ENCODE data around the gene RBMS2.
A peak's percentile ranks its signal among the peaks of the same experiment; 100 is the strongest.
"Not testable (repeated sequence)": the region's sequence is repeated elsewhere in the genome, so short reads cannot be mapped to it uniquely, and the experiment has no call there.

Gene RBMS2

DNA sequence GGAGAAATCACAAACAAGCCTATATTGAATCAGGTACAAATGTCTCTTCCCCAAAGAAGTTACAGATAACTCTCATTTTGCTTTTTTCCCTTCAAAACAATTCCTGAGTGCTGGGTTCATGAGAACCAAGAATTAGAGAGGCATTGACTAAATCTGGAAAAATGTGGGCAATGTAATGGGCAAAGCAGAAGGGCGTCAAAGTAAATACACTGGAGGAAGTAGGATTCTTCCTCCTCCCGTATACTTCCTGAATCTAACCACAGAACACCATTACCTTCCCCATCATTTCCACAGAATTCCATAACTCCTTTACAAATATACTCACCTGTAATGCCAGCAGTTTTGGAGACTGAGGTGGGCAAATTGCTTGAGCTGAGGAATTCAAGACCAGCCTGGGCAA lies 3.0 kb upstream of the RBMS2 start:
- DNase-seq (ENCODE audit: low spot score) = no peak

DNA sequence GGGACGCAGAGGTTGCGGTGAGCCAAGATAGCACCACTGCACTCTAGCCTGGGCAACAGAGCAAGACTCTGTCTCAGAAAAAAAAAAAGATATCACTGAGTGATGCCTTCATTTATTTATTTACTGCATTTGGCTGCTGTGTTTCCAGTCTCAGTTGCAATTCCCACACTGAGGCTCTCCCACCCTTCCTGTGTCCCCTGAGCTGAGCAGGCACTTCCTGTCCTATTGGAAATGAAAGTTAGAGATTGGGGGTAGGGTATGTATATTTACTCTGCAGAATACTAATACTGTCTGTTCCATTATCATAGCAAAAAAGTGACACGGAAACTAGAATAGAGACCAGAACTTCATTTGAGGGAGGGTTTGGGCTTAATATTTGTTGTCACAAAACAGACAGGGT lies 1.6 kb upstream of the RBMS2 start:
- no peak for DNase-seq (ENCODE audit: low spot score)

DNA sequence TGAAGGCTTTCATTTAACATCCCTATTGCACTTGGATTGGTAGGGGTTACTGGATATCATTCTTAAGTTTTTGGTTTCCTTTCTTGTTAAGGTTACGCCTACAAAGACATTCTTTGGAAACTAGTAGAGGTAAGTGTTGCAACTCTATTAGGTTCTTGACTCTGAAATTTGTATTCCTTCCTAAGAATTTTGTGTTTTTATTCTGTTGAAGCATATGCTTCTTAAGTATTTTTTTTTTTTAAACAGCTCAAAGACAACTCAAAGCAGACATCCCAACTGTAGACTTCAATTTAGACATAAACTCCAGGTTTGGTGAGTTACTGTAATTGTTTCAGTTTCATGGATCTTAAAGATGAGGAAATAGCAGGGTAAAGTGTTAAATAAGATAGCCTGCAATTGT lies 1.1 kb upstream of the RBMS2 start:
- DNase-seq (ENCODE audit: low spot score) = no peak

- no peak for DNase-seq (ENCODE audit: low spot score)
Observed at GRCh38 chr12:56521209-56521589, 421 bp upstream of the RBMS2 start.

DNA sequence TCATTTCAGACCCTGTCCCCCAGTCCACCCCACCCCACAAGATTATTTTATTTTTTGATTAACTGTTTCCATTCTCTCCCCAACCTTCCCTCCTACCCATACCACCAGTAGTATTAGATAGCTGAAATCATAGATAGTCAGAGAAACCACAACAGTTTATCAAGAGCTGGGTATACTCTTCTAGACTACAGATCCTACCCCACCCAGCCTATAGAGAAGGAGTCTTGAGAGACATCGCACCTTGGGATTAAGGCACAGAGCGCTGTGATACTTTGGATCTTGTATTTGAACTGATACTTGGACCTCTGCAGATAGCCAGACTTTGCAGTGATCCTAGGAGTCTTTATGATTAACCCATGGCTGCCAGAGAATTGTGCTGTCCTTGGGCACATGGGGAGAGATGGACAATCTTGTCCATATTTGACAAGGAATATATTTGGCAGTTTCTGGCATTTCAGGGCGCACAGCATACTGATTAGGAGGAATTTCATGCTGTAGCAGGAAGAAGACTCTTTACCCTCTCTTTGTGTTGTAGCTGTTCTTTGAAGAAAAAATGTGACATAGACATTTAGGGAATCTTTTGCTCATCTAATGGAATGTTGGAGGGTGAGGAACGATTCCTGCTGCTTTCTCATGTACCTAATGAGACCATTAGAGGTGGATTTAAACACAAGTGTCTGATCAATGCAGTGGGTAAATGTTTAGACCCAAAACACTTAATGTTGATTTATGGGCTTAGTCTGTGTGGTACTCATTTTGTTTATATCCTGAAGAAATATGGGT lies 982 bp downstream of the RBMS2 start:
- DNase-seq (ENCODE audit: low spot score) = peak; percentile 20

GRCh38 chr12:56528846-56529245 lies 7.2 kb downstream of the RBMS2 start:
- no peak for DNase-seq (ENCODE audit: low spot score)

DNA sequence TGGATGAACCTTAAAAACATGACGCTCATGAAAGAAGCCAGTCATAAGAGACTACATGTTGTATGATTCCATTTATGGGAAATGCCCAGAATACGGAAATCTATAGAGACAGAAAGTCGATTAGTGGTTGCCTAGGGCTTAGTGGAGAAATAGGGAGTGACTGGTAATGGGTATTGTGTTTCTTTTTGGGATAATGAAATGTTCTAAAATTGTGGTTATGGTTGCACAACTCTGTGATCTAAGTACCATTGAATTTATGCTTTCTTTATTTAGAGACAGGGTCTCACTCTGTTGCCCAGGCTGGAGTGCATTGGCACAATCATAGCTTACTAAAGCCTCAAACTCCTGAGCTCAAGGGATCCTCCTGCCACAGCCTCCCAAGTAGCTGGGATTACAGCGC lies 8.0 kb downstream of the RBMS2 start:
- DNase-seq (ENCODE audit: low spot score) = no peak

- no peak for DNase-seq (ENCODE audit: low spot score)
Observed at GRCh38 chr12:56530390-56531055, 8.9 kb downstream of the RBMS2 start.

- no peak for DNase-seq (ENCODE audit: low spot score)
Observed at GRCh38 chr12:56537546-56537945, 15.9 kb downstream of the RBMS2 start.

GRCh38 chr12:56541631-56542030 lies 20.0 kb downstream of the RBMS2 start:
- DNase-seq (ENCODE audit: low spot score) = no peak

DNA sequence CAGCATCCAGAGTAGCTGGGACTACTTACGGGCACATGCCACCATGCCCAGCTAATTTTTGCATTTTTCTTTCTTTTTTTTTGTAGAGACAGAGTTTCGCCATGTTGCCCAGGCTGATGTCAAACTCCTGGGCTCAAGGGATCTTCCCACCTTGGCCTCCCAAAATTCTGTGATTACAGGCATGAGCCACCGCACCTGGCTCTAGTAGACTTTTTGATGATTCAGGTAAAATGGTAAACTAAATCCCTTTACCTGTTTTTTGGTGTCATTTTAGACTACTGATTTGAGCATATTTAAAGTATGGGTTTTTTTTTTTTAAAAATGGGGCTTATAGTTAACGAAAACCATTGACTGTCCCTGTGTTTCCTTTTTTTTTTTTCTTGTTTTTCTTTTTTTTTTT lies 20.5 kb downstream of the RBMS2 start:
- DNase-seq (ENCODE audit: low spot score) = no peak

- DNase-seq (ENCODE audit: low spot score) = no peak
Observed at GRCh38 chr12:56545023-56545604, 23.5 kb downstream of the RBMS2 start.

DNA sequence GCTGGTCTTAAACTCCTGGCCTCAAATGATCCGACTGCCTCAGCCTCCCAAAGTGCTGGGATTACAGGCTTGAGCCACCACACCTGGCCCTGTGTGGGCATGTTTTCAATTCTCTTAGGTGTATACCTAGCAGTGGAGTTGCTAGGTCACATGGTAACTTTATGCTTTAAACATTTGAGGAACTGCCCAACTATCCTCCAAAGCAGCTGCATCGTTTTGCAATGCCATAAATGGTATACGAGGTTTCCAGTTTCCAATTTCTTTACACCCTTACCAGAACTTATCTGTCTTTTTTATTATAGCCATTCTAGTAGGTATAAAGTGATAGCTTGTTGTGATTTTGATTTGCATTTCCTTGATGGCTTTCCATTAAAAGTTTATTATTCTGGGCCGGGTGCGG lies 25.1 kb downstream of the RBMS2 start:
- DNase-seq (ENCODE audit: low spot score) = no peak

GRCh38 chr12:56551070-56551469 lies 29.4 kb downstream of the RBMS2 start:
- no peak for DNase-seq (ENCODE audit: low spot score)

DNA sequence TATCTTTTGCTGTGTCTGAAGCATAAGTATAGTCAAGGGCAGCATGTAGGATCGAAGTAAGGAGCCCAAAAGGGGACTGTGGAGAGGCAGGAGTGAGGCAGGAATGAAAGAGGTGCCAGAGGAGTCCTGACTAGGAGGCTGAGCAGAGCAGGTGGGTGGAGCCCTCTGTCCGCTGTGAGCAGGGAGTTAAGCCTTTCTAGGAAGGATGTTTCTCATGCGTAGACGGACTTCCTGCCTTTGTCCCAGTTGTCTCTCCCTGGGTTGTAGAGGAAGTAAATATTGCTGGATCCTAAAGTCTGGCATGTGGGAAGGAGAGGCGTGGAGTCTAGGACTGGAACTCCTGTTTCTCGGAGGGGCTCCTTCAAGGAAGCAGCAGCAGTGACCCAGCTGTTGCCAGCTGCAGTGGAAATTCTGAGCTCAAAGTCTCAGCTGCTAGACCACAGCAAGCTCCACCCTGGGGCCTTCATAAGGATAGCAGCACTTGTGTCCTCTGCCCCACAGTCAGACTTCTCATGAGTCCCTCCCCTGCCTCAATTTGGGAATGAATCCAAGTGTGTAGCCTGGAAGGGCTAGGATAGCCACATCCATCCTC lies 44.0 kb downstream of the RBMS2 start:
- DNase-seq (ENCODE audit: low spot score) = peak; percentile 35

DNA sequence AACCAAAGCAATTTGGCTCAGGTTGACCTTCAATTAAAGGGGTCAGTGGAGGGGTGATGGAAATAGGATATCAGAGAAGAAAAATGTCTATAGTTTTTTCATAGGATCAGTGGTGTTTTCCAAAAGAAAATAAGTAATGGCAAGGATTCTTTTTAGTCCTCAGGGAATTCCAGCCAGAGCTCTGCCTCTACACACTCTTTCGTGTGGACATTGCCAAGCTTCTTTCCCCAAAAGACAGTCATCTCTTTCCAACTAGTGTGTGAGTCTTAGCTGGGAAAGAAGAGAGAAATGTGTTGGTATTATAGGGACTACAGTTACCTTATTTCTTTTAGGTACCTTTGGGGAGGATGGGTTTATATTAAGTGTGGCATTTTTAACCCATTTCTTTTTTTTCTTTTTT lies 46.5 kb downstream of the RBMS2 start:
- no peak for DNase-seq (ENCODE audit: low spot score)

- DNase-seq (ENCODE audit: low spot score) = no peak
Observed at GRCh38 chr12:56571121-56571520, 49.5 kb downstream of the RBMS2 start.

DNA sequence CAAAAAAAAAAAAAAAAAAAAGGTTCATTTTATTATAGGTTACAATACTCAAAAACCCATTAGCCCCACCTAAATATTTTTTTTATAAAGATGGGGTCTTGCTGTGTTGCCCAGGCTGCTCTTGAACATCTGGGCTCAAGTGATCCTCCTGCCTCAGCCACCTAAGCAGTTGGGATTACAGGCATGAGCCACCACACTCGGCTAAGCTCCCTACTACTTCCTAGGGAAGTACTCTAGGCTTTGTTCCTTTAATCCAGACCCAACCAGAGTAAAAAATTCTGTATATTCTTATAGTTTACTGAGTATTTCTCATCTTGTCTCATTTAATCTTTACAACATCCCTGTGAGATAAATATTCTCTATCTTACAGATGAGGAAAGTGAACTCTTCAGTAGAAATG lies 50.7 kb downstream of the RBMS2 start:
- DNase-seq (ENCODE audit: low spot score) = no peak

DNA sequence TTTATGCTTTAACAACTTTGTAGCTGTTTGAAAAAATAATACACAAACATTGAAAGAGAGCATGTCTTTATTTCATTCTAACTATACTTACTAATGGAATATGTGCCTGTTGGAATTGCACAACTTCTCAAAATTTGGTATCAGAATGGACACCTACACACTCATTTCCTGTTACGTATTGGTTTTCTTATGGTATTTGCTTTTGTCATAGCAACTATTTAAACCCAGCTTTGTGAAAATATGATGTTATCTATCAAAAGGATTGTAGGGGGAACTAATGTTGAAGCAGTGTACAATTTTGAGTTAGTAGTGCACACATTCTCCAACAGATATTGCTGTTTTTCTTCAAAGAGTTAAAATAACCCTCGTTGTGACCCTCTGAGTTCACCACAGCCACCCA lies 52.6 kb downstream of the RBMS2 start:
- no peak for DNase-seq (ENCODE audit: low spot score)

DNA sequence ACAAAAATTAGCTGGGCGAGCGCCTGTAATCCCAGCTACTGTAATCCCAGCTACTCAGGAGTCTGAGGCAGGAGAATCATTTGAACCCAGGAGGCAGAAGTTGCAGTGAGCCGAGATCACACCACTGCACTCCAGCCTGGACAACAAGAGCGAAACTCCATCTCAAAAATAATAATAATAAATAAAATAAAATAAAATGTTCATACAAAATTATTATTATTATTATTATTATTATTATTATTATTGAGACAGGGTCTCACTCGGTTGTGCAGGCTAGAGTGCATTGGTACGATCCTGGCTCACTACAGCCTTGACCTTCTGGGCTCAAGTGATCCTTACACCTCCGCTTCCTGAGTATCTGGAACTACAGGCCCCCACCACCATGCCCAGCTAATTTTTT lies 55.6 kb downstream of the RBMS2 start:
- DNase-seq (ENCODE audit: low spot score) = not testable (repeated sequence)

DNA sequence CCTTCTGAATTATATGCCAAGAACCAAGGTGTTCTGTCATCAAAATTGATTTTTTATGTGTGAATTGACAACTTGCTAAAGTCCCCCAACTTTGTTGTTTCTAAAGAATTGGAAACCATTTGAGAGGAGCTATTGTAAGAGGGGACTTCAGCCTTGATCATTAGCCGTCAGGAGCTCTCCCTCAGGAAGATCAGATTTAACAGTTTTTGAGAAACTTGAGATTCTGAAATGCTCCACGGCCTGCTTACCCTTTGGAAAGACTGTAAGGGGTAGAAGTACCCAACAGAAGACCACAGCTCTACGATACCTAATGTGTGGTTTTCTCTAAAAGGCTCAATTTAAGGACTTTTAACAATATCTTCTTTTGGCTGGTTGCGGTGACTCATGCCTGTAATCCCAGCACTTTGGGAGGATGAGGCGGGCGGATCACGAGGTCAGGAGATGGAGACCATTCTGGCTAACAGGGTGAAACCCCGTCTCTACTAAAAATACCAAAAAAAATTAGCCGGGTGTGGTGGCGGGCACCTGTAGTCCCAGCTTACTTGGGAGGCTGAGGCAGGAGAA lies 57.4 kb downstream of the RBMS2 start:
- no peak for DNase-seq (ENCODE audit: low spot score)

DNA sequence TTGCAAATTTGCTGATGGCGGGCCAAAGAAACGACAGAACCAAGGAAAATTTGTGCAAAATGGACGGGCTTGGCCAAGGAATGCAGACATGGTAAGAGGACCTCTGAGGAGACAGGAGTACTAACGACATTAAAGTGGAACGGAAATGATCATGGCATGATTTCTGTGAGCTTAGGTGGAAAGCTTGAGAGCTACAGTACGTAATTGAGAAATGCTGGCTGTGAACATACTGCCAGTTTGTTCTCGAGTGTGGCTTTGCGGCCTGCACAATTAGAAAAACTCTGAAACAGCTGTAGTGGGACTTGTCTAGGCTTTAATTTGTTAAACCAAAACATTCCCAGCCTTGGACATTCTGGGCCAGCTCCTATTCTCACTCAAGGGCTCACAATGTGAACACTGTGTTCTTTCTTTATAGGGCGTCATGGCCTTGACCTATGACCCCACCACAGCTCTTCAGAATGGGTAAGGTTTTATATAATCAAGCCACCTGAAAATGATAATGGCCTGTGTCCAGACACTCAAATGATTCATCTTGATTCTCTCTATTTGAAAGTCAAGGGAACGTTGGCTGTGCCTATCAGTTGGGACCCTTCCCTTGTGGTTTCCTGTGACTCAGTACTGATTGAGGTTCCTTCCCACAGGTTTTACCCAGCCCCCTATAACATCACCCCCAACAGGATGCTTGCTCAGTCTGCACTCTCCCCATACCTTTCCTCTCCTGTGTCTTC lies 60.0 kb downstream of the RBMS2 start:
- DNase-seq (ENCODE audit: low spot score) = no peak
